OCI-LY3 (cell line): ENCODE data around the gene ZNHIT3.

ENCODE experiments used
- EZH2phosphoT487 ChIP-seq: fragments of 200-600 bp; shearing (Covaris generic); IDR thresholded peaks from 2 replicates; pipeline ENCODE4 v1.6.1; 2018; ENCODE audit warnings: antibody characterized with exemption, mixed run types, low read depth
- TF ChIP-seq, protein P1 (sequence below): fragments of 200-600, 300-600 bp; sonication (generic); IDR thresholded peaks from 2 replicates; pipeline ENCODE4 v1.5.1; 2014; ENCODE audit warnings: antibody characterized with exemption, low read length, low read depth

DNA sequence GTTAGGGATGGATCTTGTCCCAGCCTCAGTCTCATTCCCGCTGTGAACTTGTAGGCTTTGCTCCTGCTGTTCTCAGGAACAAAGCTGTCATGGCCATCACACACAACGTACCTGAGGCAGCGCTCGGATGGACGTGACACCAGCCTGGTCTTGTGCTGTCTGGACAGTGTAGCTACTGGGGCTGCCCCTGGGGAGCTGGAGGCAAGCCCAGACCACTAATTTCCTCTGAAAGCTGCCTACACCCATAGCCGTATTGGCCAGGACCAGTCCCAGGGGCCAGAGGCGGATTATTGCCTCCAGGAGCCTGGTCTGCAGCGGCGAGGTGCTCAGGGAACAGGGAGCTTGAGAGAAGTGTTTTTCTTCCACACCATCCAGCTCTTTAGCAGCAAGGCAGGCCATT is 11.7 kb downstream of the ZNHIT3 start:
- TF ChIP-seq, protein P1, sequence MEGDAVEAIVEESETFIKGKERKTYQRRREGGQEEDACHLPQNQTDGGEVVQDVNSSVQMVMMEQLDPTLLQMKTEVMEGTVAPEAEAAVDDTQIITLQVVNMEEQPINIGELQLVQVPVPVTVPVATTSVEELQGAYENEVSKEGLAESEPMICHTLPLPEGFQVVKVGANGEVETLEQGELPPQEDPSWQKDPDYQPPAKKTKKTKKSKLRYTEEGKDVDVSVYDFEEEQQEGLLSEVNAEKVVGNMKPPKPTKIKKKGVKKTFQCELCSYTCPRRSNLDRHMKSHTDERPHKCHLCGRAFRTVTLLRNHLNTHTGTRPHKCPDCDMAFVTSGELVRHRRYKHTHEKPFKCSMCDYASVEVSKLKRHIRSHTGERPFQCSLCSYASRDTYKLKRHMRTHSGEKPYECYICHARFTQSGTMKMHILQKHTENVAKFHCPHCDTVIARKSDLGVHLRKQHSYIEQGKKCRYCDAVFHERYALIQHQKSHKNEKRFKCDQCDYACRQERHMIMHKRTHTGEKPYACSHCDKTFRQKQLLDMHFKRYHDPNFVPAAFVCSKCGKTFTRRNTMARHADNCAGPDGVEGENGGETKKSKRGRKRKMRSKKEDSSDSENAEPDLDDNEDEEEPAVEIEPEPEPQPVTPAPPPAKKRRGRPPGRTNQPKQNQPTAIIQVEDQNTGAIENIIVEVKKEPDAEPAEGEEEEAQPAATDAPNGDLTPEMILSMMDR = no peak
- no peak for TF ChIP-seq EZH2phosphoT487
